ENCODE results near the gene RELB. TPM values are rescaled to one million over a fixed set of nuclear protein-coding genes. Genes with fewer than 3 reads are reported as not detected.
A peak's percentile ranks its signal among the peaks of the same experiment; 100 is the strongest.

The RELB gene
- total and polyA plus RNA-seq, 9 of the 15 experiments (the other 6 are each of a cell fraction or from before 2014, with no cell fraction given), result 0.15 to 1.1 (median 0.28) TPM; not detected in 2

- no peak for TF ChIP-seq ZNF134 (CRISPR knock-in tag; conservative IDR thresholded peaks at IDR 0.05)
- TF ChIP-seq TCF7 (IDR thresholded peaks at IDR 0.05; ENCODE audit: borderline replicate concordance), result no peak
- TF ChIP-seq GATA2 (CRISPR knock-in tag; IDR thresholded peaks at IDR 0.05), result no peak
- no peak for TF ChIP-seq ZC3H11A (IDR thresholded peaks at IDR 0.05; ENCODE audit: low read depth, low read length)
- TF ChIP-seq, protein P1, sequence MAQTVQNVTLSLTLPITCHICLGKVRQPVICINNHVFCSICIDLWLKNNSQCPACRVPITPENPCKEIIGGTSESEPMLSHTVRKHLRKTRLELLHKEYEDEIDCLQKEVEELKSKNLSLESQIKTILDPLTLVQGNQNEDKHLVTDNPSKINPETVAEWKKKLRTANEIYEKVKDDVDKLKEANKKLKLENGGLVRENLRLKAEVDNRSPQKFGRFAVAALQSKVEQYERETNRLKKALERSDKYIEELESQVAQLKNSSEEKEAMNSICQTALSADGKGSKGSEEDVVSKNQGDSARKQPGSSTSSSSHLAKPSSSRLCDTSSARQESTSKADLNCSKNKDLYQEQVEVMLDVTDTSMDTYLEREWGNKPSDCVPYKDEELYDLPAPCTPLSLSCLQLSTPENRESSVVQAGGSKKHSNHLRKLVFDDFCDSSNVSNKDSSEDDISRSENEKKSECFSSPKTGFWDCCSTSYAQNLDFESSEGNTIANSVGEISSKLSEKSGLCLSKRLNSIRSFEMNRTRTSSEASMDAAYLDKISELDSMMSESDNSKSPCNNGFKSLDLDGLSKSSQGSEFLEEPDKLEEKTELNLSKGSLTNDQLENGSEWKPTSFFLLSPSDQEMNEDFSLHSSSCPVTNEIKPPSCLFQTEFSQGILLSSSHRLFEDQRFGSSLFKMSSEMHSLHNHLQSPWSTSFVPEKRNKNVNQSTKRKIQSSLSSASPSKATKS (CRISPR knock-in tag; IDR thresholded peaks at IDR 0.05), result no peak
- TF ChIP-seq ADNP (tag; IDR thresholded peaks at IDR 0.05), result no peak
- no peak for TF ChIP-seq ETV5 (CRISPR knock-in tag; IDR thresholded peaks at IDR 0.05; ENCODE audit: low read depth)
- TF ChIP-seq, protein P2, sequence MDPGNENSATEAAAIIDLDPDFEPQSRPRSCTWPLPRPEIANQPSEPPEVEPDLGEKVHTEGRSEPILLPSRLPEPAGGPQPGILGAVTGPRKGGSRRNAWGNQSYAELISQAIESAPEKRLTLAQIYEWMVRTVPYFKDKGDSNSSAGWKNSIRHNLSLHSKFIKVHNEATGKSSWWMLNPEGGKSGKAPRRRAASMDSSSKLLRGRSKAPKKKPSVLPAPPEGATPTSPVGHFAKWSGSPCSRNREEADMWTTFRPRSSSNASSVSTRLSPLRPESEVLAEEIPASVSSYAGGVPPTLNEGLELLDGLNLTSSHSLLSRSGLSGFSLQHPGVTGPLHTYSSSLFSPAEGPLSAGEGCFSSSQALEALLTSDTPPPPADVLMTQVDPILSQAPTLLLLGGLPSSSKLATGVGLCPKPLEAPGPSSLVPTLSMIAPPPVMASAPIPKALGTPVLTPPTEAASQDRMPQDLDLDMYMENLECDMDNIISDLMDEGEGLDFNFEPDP (CRISPR knock-in tag; IDR thresholded peaks at IDR 0.05), result no peak
- TF ChIP-seq EZH2 (IDR thresholded peaks at IDR 0.05; ENCODE audit: borderline replicate concordance, low read depth, low read length), result no peak
- no peak for TF ChIP-seq ZNF57 (CRISPR knock-in tag; IDR thresholded peaks at IDR 0.05)
- TF ChIP-seq GTF3C2 (IDR thresholded peaks at IDR 0.05; ENCODE audit: borderline replicate concordance, extremely low read depth, insufficient read length), result no peak
- no peak for TF ChIP-seq TOE1 (IDR thresholded peaks at IDR 0.05; ENCODE audit: borderline replicate concordance)
- no peak for TF ChIP-seq TOE1 (CRISPR knock-in tag; IDR thresholded peaks at IDR 0.05; ENCODE audit: borderline replicate concordance, low read depth)
- no peak for TF ChIP-seq MIER1 (IDR thresholded peaks at IDR 0.05; ENCODE audit: low read depth)
- TF ChIP-seq ZNF282 (CRISPR knock-in tag; IDR thresholded peaks at IDR 0.05), result no peak
- TF ChIP-seq, protein P3, sequence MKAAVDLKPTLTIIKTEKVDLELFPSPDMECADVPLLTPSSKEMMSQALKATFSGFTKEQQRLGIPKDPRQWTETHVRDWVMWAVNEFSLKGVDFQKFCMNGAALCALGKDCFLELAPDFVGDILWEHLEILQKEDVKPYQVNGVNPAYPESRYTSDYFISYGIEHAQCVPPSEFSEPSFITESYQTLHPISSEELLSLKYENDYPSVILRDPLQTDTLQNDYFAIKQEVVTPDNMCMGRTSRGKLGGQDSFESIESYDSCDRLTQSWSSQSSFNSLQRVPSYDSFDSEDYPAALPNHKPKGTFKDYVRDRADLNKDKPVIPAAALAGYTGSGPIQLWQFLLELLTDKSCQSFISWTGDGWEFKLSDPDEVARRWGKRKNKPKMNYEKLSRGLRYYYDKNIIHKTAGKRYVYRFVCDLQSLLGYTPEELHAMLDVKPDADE (conservative IDR thresholded peaks at IDR 0.05; ENCODE audit: control insufficient read depth, low read depth, low read length), result no peak
- peak; percentile 43 for TF ChIP-seq POLR2B (IDR thresholded peaks at IDR 0.05; ENCODE audit: low read depth, partially characterized antibody)
- TF ChIP-seq HDGF (IDR thresholded peaks at IDR 0.05), result no peak
- TF ChIP-seq CREBBP (IDR thresholded peaks at IDR 0.05; ENCODE audit: low read depth, low read length), result no peak
- no peak for TF ChIP-seq TCF7L2 (IDR thresholded peaks at IDR 0.05; ENCODE audit: low read depth, low read length)
- no peak for TF ChIP-seq RFX5 (IDR thresholded peaks at IDR 0.05; ENCODE audit: low read depth, low read length)
- no peak for TF ChIP-seq ARID2 (IDR thresholded peaks at IDR 0.05)
Measured at GRCh38 chr19:45058622-45059159, 57.4 kb downstream of the RELB start (continued).

Data from K562 (cell line).